ENCODE data around the gene UMPS.
A peak's percentile ranks its signal among the peaks of the same experiment; 100 is the strongest.

GRCh38 chr3:124761250-124761796 is 31.1 kb downstream of the UMPS start:
- TF ChIP-seq CTCF (conservative IDR thresholded peaks at IDR 0.05; ENCODE audit: low read depth, low read length) (peak; percentile 96), EZH2 (IDR thresholded peaks at IDR 0.05; ENCODE audit: borderline replicate concordance, low read depth, low read length, poor library complexity, severe bottlenecking) (no peak)
